HepG2 (cell line): ENCODE data around the gene LSMEM2. TPM values are rescaled to one million over a fixed set of nuclear protein-coding genes. Genes with fewer than 3 reads are reported as not detected.

Experiments used
- ATF7-NPFF ChIP-seq: sonication (generic); formaldehyde crosslinking; IDR thresholded peaks from 2 replicates; pipeline ENCODE4 v1.8.1; 2023; ENCODE audit warnings: mild to moderate bottlenecking, low read depth, missing genetic modification reagents, moderate library complexity
- CCDC6 ChIP-seq: sonication (generic); formaldehyde crosslinking; IDR thresholded peaks from 2 replicates; pipeline ENCODE4 v1.8.1; 2022; ENCODE audit warnings: mild to moderate bottlenecking, missing genetic modification reagents, moderate library complexity
- DR1 ChIP-seq: sonication (generic); formaldehyde crosslinking; IDR thresholded peaks from 2 replicates; pipeline ENCODE4 v1.8.0; 2021; ENCODE audit warnings: mild to moderate bottlenecking, missing genetic modification reagents, inconsistent platforms
- FOXC1 ChIP-seq: sonication (generic); formaldehyde crosslinking; IDR thresholded peaks from 2 replicates; pipeline ENCODE4 v1.8.0; 2022; ENCODE audit warnings: mild to moderate bottlenecking, missing genetic modification reagents, borderline replicate concordance
- HOXA5 ChIP-seq: sonication (generic); formaldehyde crosslinking; IDR thresholded peaks from 2 replicates; pipeline ENCODE4 v1.4.0; 2020; ENCODE audit warnings: missing genetic modification reagents
- KAT7 ChIP-seq: IDR thresholded peaks from 2 replicates; pipeline ENCODE4 v1.6.1; 2018; ENCODE audit warnings: borderline replicate concordance, missing compliant biosample characterization
- KDM2A ChIP-seq: sonication (generic); formaldehyde crosslinking; IDR thresholded peaks from 2 replicates; pipeline ENCODE4 v1.4.0; 2020; ENCODE audit warnings: low read depth, missing genetic modification reagents, borderline replicate concordance
- KLF6 ChIP-seq: IDR thresholded peaks from 2 replicates; pipeline ENCODE4 v1.8.0; 2016; ENCODE audit warnings: missing biosample characterization, missing genetic modification reagents
- MAX ChIP-seq: IDR thresholded peaks from 2 replicates; pipeline ENCODE4 v1.6.1; 2012; ENCODE audit warnings: inconsistent platforms
- PPARG ChIP-seq: conservative IDR thresholded peaks from 2 replicates; pipeline ENCODE4 v1.6.1; 2016; ENCODE audit warnings: missing biosample characterization, missing genetic modification reagents
- RBAK ChIP-seq: sonication (generic); formaldehyde crosslinking; IDR thresholded peaks from 2 replicates; pipeline ENCODE4 v1.5.1; 2020; ENCODE audit warnings: mild to moderate bottlenecking, missing genetic modification reagents
- SMAD3 ChIP-seq: sonication (generic); formaldehyde crosslinking; IDR thresholded peaks from 2 replicates; pipeline ENCODE4 v1.4.0; 2020; ENCODE audit warnings: missing genetic modification reagents
- TGIF2 ChIP-seq: IDR thresholded peaks from 2 replicates; pipeline ENCODE4 v1.6.1; 2016; ENCODE audit warnings: control low read depth, missing compliant biosample characterization
- ZBTB49 ChIP-seq: sonication (generic); formaldehyde crosslinking; IDR thresholded peaks from 2 replicates; pipeline ENCODE4 v1.4.0; 2020; ENCODE audit warnings: missing genetic modification reagents, borderline replicate concordance
- ZEB1 ChIP-seq: IDR thresholded peaks from 2 replicates; pipeline ENCODE4 v1.6.1; 2012; ENCODE audit warnings: mild to moderate bottlenecking, low read depth, inconsistent platforms; ENCODE audit not compliant: insufficient replicate concordance
- ZMYM3 ChIP-seq: sonication (generic); formaldehyde crosslinking; IDR thresholded peaks from 2 replicates; pipeline ENCODE4 v1.5.1; 2020; ENCODE audit warnings: mild to moderate bottlenecking, missing genetic modification reagents
- ZNF253 ChIP-seq: sonication (generic); formaldehyde crosslinking; IDR thresholded peaks from 2 replicates; pipeline ENCODE4 v1.8.0; 2022; ENCODE audit warnings: mild to moderate bottlenecking, missing genetic modification reagents, borderline replicate concordance
- ZNF530 ChIP-seq: sonication (generic); formaldehyde crosslinking; IDR thresholded peaks from 2 replicates; pipeline ENCODE4 v1.5.0; 2020; ENCODE audit warnings: low read depth, mild to moderate bottlenecking, missing genetic modification reagents
- ZNF547 ChIP-seq: sonication (generic); formaldehyde crosslinking; IDR thresholded peaks from 2 replicates; pipeline ENCODE4 v1.5.1; 2020; ENCODE audit warnings: mild to moderate bottlenecking, missing genetic modification reagents
- ZNF550 ChIP-seq: sonication (generic); formaldehyde crosslinking; IDR thresholded peaks from 2 replicates; pipeline ENCODE4 v1.4.0; 2020; ENCODE audit warnings: mild to moderate bottlenecking, missing genetic modification reagents, borderline replicate concordance
- ZNF558 ChIP-seq: sonication (generic); formaldehyde crosslinking; IDR thresholded peaks from 2 replicates; pipeline ENCODE4 v1.9.0; 2022; ENCODE audit warnings: mild to moderate bottlenecking, missing genetic modification reagents, borderline replicate concordance
- ZNF609 ChIP-seq: sonication (generic); formaldehyde crosslinking; IDR thresholded peaks from 2 replicates; pipeline ENCODE4 v1.4.0; 2020; ENCODE audit warnings: mild to moderate bottlenecking, missing genetic modification reagents, borderline replicate concordance
- polyA plus RNA-seq, 8 experiments: library from polyadenylated mRNA; depleted of rRNA in 3 of 8; stranded (reverse) in 7 of 8; unstranded in 1 of 8; fragments of >200 nt; fragmentation: Illumina TruSeq in 4 of 8; extraction: Trizol in 4 of 8; gene quantifications; 2 replicates each; pipeline versions ENCODE4 v1.2.1 to v1.2.3, GENCODE V29; 2011 to 2016; ENCODE audit warnings: low read depth in 4 of 8, missing spikeins in 1 of 8, mixed read lengths in 1 of 8; ENCODE audit not compliant: insufficient read depth in 1 of 8
- total RNA-seq, 5 experiments: library from RNA; depleted of rRNA; stranded (reverse); fragments of >200 nt; fragmentation: Illumina TruSeq; extraction: Trizol; gene quantifications; 2 replicates each; pipeline ENCODE4 v1.2.3, GENCODE V29; 2016; ENCODE audit warnings: low read depth in 1 of 5

Gene LSMEM2
- total and polyA plus RNA-seq, 2 of the 13 experiments (the other 11 are each of a cell fraction or from before 2014, with no cell fraction given) = 0.07 to 0.41 TPM

GRCh38 chr3:50292159-50293078 lies 13.5 kb downstream of the LSMEM2 start, which contains the start of gene IFRD2 (continued):
- TF ChIP-seq ZBTB49 (CRISPR knock-in tag) = no peak
- peak; percentile 97 for TF ChIP-seq KDM2A (CRISPR knock-in tag)
- TF ChIP-seq MAX = peak; percentile 76
- TF ChIP-seq SMAD3 = peak; percentile 72; the same call in 1 of the 2 replicates
- no peak for TF ChIP-seq RBAK (CRISPR knock-in tag)
- TF ChIP-seq KLF6 (CRISPR knock-in tag) = 0 out of 2 replicates have a peak, but pooled peaks have one; percentile 10
- no peak; the same call in 1 of the 2 replicates for TF ChIP-seq DR1 (CRISPR knock-in tag)
- no peak; the same call in 1 of the 2 replicates for TF ChIP-seq FOXC1 (CRISPR knock-in tag)
- peak; percentile 63; the same call in 1 of the 2 replicates for TF ChIP-seq ZNF547 (CRISPR knock-in tag)
- TF ChIP-seq ZNF530 (CRISPR knock-in tag) = no peak
- TF ChIP-seq ZNF609 = no peak
- TF ChIP-seq CCDC6 = no peak
- no peak for TF ChIP-seq ZNF253
- TF ChIP-seq ATF7-NPFF (CRISPR knock-in tag) = peak; percentile 63; the same call in 1 of the 2 replicates
- no peak; the same call in 1 of the 2 replicates for TF ChIP-seq ZMYM3 (CRISPR knock-in tag)
- peak; percentile 64; the same call in 1 of the 2 replicates for TF ChIP-seq ZNF558 (CRISPR knock-in tag)
- TF ChIP-seq KAT7 (CRISPR knock-in tag) = no peak
- no peak for TF ChIP-seq ZEB1
- TF ChIP-seq HOXA5 (CRISPR knock-in tag) = no peak
- peak; percentile 75; the same call in 1 of the 2 replicates for TF ChIP-seq TGIF2 (CRISPR knock-in tag)
- TF ChIP-seq ZNF550 = no peak
- TF ChIP-seq PPARG = 0 out of 2 replicates have a peak, but pooled peaks have one; percentile 45
